HG02840 (cell line): ENCODE data around the gene UBE2E2.

ENCODE experiments used
- ATAC-seq: cut with Tn5 transposase; IDR thresholded peaks from one replicate; pipeline ENCODE4 v1.9.1; 2021; ENCODE audit warnings: mild to moderate bottlenecking, moderate library complexity, moderate number of reproducible peaks; ENCODE audit not compliant: unreplicated experiment, low FRiP score

The UBE2E2 gene

DNA sequence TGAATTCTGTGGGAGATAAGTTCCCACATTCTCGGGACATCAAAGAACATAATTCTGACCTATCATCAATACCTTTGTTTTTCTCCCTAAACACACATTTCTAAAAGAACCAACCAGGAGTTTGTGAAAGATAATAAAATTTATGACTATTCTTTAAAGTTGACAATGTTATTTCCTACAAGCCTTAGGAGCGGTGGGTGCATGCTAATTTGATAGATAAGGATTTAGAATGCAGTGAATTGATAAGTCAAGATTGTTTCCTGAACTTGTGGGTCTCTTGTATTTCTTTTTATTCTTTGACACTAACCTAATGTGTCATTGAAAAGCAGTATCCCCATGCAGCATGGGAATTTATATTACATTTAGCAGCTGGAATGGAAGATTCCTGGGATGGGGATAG, 10.3 kb upstream of the UBE2E2 start:
- no peak for ATAC-seq

DNA sequence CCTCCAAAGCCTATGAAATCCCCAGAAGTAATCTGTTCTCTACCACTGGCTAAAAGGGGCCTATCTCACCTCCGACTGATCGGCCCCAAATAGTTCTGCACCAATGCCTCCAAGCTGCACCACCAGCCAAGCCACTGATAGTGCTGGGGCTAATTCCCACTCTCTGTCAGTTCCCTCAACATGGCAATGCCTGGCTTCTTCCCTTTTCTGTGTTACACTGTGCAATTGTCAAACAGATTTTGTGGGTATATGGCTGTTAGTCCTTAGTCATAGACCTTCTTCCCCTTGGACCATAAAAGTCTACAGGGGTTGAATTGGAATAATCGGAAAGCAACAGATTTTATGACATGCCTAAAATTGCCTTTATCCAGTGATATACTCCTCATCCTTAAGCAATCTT, 9.3 kb upstream of the UBE2E2 start:
- ATAC-seq = no peak

DNA sequence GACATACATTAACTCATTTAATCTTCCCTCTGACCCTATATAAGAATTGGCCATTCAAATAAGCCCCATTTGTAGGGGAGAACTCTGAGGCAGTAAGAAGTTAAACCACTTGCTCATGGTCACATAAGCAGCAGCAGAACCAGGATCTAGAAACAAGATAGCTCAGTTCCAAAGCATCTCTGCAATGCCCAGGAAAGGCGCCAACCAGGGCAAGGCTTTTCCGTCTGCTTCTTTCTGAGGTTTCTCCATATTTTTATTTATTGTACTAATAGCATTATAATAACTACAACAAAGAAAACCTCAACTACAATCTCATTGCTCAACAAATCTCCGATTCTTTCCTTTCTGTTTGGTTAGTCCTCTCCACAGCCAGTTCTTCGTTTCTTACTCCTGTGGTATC, 4.3 kb upstream of the UBE2E2 start:
- ATAC-seq = no peak

DNA sequence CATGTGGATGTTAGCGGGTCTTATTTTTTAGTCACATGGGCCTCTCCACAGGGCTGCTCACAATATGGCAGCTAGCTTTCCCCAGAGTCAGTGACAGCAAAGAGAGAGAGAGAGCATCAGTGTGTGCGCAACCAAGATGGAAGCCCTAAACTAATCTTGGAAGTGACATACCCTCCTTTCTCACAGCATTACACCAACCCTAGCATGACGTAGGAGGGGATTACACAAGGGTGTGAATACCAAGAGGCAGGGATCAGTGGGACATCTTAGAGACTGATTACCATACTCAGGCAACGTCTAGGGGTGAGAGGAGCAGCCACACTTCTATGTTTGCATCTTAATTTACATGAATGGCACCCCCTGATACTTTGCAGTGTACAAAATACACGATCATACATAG, 3.5 kb upstream of the UBE2E2 start:
- ATAC-seq = no peak

DNA sequence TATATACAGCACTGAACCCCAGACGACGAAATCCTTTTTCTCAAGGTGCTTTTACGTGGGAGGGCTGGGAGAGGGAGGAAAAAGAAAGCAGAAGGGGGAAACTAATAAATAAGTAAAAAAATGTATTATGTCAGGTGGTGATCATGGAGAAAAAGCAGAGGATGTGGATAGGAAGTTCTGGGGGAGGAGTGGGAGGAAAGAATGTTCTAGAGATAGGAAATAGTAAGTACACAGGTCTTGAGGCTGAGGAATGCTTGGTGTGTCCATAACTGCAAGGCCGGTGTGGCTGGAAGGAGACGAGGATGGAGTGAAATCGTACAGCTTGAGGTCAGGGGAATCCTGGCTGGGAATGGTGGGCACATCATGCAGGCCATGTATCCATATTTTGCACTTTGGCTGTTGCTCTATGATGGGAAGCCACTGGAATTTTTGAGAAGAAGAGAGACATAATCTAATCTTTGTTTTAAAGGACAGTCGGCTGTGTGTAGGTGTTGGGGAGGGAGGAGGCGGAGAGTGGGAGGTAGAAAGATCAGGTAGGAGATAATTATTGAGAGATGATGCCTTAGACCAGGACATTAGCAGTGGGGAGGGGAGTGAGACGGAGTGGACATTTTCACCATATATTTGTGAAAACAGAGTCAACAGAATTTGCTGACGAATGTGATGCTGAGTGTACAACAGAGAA, 1.8 kb upstream of the UBE2E2 start:
- no peak for ATAC-seq

DNA sequence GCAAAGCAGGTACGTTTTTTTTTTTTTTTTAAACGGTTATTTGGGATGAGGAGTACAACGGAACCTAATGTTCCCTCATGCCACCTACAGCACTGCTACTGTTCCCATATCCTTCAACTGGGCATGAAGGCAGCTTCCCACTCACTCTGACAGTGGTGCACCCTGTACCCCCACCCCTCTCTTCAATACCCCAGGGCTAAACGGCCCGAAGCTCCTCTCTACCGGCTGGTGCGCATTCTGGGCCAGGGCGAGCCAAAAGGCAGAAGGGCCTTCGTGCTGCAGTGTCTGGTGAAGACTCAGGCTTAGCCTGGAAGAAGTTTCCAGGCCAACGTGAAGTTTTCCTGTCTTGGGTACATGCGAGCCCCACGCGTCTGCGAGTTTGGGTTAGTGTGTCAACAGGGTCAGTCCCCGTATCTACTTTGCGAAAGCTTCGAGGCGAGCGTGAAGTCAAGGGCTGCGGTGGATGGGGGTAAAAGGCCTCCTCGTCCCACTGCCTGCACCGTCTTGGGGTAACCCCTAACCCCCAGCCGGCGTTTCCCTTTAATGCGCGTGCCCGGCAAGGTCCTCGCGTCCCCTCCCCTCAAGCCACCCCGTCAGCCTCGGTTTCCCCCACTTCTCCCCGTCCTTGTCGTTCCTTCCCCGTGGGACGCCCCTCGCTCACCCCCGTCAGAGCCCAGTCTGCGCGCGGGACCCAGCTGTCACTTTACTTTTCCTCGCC, 765 bp upstream of the UBE2E2 start:
- ATAC-seq = peak; percentile 25

DNA sequence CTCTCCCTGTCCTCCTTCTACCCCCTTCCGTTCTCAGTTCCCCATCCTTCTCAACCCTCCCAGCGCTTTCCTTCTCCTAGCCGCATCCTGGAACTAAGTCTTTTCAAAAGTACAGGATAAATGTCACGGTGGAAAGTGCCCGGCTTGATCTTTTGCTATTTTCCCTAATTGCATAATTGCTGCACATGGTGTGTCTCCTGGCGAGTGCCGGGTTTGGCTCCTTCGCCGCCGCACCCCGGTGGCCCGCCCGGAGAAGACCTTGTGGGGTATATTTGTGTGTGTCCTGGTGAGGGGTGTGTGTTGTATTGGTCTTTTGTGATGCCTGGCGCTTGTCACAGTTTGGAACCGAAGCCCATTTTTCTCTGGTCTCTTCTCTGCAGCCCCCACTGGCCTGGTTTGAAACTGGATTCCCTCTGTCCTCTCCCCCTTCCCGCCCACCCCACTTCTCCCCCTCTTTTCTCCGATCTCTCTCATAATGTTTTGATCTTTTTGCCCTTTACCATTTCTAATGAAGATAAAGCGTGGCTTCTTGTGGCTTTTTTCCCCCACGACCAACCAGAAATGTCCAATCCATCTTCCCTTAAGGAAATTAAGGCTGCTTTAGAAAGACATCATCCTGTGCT, 692 bp downstream of the UBE2E2 start:
- ATAC-seq = peak; percentile 14

DNA sequence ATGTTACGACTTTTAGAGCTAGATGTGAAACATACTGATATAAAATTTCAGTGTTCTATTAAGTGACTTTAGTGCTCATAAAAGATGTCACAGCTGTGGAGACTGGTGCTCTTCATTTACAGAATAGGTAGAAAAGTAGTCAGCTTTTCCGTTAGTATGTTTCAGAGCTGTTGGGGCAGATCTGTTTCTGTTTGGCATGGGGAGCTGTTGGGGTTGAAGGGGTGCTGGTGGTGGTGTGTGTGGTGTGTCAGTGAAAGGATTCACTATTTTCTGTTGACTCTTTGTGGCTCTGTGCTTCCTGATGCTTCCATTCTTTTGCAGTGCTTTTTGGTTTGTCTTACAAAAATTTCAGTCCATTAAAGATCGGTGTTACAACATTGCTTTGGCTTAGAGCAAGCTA, 3.2 kb downstream of the UBE2E2 start:
- no peak for ATAC-seq

DNA sequence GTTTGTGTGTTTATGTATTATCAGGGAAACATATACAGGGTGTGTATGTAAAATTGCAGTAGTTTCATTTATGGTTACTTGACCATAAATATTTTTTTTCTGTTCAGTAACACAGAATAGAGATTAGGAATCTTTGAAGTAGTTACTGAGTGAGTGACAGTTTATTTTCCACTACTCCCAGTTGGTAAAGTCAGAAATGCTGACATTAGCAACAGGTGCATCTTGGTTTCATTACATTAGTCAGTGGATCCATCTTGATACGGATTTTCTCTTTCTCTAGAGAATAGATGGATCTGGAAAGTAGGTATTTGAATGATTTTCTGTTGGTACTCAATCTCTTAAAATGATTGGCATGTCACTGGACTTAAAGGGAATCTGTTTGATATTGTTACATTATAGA, 6.0 kb downstream of the UBE2E2 start:
- no peak for ATAC-seq

DNA sequence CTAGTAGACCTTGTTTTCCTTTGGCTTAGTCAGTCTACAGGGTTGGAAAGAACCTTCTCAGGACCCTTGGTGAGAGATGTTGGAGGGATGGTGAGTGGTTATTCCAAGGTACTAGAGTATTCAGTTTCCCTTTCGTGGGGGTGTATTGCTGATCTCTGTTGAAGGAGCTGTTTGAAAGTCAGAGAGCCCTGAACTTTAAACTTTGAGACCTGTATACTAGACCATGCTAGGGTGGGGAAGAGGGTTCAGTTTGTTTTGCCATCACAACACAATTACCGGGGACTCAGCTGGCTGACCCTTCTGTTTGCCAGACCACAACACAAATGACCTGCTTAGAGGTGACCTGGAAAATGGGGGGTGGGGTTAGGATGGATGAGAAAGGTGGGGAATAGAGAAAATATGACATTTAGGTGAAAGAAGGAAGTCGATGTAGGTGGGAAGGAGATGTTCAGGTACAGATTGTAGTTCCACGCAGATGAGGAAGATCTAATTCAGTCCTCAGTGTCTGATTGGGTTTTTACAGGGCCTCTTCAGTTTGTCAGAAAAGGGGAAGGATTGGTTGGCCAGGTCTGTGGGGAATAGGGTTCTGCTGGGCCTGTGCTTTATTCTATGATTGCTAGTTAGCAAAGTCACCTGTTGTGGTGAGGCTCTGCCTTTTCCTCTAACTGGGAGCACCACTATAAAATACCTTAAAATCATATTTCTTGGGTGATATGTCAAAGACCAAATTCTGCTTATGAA, 6.8 kb downstream of the UBE2E2 start:
- ATAC-seq = no peak

DNA sequence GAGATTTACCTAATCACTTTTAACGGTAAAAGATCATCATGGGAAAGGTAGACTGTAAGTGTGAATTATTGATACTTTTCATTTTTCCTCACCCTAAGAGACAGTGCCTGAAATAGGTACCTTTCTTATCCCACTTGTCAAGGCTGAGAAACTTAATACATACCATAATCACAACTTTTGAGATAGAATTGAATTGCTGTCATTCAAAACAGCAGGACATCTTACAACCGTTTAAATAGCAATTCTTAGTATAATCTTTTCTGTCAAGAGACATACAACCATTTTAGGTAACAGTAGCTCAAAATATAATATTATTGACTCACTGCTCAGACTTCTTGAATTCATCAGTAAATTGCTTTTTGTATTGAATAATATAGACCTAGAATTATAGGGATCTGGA, 10.7 kb downstream of the UBE2E2 start:
- no peak for ATAC-seq

DNA sequence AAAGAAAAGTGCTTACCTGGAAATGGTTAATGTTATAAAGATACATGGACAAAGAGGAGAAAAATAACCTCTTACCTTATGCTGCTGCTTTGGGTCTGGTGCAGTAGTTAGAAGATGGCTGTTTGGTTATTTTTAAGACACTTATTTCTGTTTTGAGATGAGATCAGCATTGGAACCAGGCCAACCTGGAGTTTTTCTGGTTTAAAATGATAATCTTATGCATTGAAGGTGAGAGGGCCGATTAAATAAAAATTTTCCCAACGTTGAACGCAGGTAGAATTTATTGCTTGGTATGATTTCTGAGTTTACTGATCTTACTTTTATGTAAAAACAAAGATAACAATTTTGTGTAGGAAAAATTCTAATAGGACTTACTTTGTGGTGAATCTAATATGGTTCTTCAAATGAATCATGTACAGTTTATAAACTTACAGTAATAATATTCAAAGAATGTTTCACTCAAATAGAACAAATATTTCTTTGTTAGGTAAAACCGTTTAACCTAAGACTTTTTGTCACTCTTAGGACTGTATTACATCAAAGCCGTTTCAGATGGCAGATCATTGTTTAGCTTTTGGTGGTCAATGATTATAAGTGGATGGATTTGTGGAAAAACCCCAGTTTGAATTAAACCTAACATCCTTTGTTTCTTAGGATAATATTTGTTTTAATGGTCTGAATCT, 14.9 kb downstream of the UBE2E2 start:
- ATAC-seq = no peak

DNA sequence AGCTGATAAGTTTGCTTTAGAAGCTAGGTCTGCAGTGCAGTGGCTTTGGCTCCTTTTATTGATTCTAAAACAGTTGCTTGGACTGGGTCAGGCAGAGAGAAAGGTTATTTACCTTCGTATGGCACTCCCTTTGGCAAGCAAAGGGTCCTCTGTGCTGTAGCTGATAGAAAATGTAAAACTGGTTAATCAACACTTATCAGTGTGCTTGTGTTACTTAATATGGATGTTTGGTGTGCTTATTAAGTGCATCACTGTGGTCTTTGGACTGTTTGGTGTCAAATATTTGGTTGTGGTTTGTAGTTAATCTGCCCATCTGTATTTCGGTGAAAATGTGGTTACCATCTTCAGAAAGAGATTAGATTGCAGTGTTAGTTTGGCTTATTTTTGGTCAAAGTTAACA, 16.0 kb downstream of the UBE2E2 start:
- peak; percentile 35 for ATAC-seq

DNA sequence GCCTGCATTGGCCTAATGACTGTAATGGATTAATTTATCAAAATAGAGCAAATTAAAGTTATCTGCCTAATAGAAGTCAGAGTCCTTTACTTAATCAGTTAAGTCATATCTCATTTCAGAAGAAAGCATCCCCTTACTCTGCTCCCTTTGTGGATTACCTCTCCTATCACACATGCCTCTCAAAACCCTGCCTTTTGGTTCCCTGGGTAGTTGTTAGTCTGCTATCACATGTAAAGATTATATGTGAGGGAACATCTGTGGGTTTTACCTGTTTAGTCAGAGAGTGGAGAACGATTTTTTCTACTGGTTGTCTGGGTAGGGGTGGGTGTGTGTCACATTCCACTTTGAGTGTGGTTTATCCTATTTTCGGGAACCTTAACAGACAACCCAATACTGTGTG, 16.4 kb downstream of the UBE2E2 start:
- ATAC-seq = peak; percentile 56

DNA sequence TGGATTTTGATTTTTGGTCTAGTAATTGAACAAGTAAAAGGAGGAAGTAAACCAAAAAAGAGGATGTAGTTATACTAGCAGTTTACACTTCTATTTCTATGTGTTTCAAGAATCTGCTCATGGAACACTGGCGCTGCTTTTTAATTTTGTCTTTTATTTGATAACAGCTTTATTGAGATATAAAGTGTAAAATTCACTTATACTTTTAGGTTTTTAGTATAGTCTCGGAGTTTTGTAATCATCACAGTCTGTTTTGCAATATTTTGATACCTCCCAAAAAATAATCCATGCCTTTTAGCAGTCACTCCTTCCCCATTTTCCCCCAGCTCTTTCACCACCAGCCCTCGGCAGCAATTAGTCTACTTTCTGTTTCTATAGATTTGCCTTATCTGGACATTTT, 18.0 kb downstream of the UBE2E2 start:
- no peak for ATAC-seq

DNA sequence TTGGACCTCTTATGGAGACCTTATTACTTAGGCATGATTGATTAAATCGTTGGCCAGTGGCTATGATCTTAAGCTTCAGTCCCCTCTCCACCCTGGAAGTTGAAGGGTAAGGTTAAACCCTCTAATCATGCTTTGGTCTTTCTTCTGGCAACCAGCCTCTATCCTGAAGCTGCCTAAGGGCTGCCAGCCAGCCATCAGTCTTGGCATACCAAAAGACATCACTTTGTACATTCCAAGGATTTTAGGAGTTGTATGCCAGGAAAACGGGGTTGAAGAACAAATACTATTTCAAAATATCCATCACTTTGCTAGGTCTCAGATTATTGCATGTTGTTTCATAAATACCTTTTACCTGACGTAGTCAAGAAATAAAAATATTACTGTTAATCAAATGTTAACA, 28.9 kb downstream of the UBE2E2 start:
- no peak for ATAC-seq

DNA sequence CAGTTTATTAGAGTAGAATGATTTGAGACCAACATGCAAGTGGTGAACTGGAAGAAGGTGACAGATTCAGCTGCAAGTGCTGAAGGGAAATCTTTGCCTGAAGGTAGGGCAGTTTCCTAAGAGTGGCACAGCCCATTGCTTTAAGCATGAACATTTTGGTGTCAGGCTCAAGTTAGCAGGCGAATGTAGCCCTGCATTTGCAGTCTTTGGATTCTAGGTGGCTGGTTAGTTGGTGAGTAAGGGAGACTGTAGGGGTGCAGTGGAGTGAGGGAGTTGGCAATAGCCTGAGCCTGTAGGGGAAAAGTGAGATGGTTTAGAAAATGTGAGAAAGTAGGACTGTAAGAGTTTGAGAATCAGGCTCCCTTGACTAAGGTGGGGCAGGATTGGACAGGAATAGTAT, 29.7 kb downstream of the UBE2E2 start:
- no peak for ATAC-seq

DNA sequence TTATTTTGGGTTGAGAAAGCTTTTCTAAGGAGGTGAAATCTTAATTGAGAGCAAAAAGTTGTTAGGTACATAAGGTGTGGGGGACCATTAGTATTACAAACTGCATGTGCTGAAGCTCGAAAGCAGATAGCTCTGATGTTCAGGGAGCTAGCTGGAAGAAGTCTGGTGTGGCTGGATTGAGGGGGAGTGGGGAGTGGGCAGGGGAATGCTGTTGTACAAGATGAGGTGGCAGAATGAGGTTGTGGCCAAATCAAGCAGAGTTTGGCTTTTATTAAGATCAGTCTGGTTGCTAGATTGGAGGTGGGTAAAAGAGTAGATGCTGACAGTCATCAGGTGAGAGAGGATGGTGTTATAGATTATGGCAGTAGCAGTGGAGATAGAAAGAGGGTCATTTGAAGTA, 32.1 kb downstream of the UBE2E2 start:
- no peak for ATAC-seq

DNA sequence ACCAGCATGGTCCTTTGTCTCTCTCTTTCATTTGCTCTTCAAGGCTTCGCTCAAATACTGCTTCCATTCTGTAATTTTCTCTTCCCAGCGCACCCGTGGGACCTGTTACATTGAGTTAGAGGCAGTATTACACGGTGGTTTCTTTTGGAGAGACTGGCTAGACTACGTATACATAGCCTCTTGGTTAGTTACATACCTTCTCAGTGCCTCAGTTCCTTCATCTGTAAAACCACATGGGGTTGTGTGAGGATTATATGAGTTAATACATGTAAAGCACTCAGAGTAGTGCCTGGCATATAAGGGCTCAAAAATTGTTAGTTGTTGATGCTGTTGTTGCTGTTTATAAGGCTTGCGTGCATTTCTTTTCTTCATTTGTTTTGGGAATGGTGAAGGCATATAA, 33.8 kb downstream of the UBE2E2 start:
- no peak for ATAC-seq

DNA sequence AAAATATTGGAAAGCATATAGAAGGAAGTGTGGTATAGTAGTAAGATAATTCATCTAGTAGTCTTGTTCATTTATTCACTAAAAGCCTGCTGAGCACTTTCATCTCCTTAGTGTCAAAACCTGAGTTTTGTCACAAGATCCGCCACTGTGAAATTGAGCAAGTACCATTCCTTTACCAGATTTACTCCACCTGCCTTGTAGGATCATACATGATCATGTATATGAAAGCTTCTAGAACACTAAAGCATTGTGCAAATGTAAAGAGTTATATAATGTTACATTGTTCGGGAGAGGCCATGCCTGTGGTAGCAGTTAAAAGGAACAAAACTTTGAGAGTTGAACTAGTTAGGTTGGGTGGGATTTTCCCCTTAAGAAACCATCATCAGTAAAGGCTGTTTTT, 35.0 kb downstream of the UBE2E2 start:
- ATAC-seq = no peak

DNA sequence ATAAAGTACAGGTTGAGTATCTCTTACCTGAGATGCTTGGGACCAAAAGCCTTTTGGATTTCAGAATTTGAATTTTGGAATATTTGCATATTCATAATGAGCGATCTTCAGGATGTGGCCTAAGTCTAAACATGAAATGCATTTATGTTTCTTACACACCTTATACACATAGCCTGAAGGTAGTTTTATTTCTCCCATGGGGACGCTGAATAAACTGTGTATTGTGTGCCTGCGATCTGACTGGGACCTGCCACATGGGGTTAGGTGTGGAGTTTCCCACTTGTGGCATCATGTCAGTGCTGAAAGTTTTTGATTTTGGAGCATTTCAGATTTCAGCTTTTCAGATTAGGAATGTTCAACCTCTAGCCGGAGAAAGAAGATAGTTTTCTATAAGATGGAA, 35.5 kb downstream of the UBE2E2 start:
- ATAC-seq = no peak
